PC-3 (cell line): Measurements from ENCODE around the gene RNF5. TPM values are rescaled to one million over a fixed set of nuclear protein-coding genes. Genes with fewer than 3 reads are reported as not detected.

Source experiments
- ATAC-seq: fragments of 200-7000 bp; cut with Tn5 transposase; 2 replicates; pipeline ENCODE4 v1.9.1; 2020; ENCODE audit warnings: mild to moderate bottlenecking, moderate library complexity
- BruUV-seq: library from RNA; stranded (reverse); fragments of 400-500 nt; replicated peaks from 2 replicates; lab custom pipeline; 2021; lab: Mats Ljungman, UMichigan
- CTCF ChIA-PET: fragments of 300-600 bp; sonication (Branson Sonifier 250); formaldehyde crosslinking; loops from one replicate; lab custom pipeline; 2022; ENCODE audit warnings: antibody characterized with exemption; lab: Charles Lee
- POLR2A ChIA-PET: fragments of 300-600 bp; sonication (Branson Sonifier 250); formaldehyde crosslinking; loops from one replicate; lab custom pipeline; 2022; ENCODE audit warnings: antibody characterized with exemption; ENCODE audit not compliant: unreplicated experiment; lab: Charles Lee
- DNase-seq: peaks from one replicate; pipeline ENCODE4 v3.0.0-alpha.2; 2015
- H2AFZ ChIP-seq: fragments of 300-600 bp; sonication (generic); 2 replicates; pipeline ENCODE4 v1.6.0; 2016; ENCODE audit warnings: antibody characterized with exemption, low read length
- H3F3A ChIP-seq: fragments of 300-600 bp; sonication (generic); one replicate; pipeline ENCODE4 v1.6.0; 2017; ENCODE audit warnings: antibody characterized with exemption, low read length, control low read depth, mild to moderate bottlenecking; ENCODE audit not compliant: unreplicated experiment
- H3K27ac ChIP-seq: fragments of 300-600 bp; sonication (generic); 2 replicates; pipeline ENCODE4 v1.5.1; 2016; ENCODE audit warnings: mild to moderate bottlenecking, low read length
- H3K27me3 ChIP-seq: fragments of 300-600 bp; sonication (generic); 2 replicates; pipeline ENCODE4 v1.6.1; 2016; ENCODE audit warnings: low read length, mixed read lengths
- H3K36me3 ChIP-seq: fragments of 300-600 bp; sonication (generic); 2 replicates; pipeline ENCODE4 v1.6.1; 2016; ENCODE audit warnings: low read depth, mixed run types, low read length, mixed read lengths
- H3K4me1 ChIP-seq: fragments of 300-600 bp; sonication (generic); 2 replicates; pipeline ENCODE4 v1.5.1; 2016; ENCODE audit warnings: low read length; ENCODE audit not compliant: insufficient read depth
- H3K4me2 ChIP-seq: fragments of 300-600 bp; sonication (generic); 2 replicates; pipeline ENCODE4 v1.6.0; 2016; ENCODE audit warnings: low read length
- H3K4me3 ChIP-seq: fragments of 300-600 bp; sonication (generic); 2 replicates; pipeline ENCODE4 v1.5.1; 2016; ENCODE audit warnings: mild to moderate bottlenecking, low read length, mixed read lengths
- H3K79me2 ChIP-seq: fragments of 300-600 bp; sonication (generic); 2 replicates; pipeline ENCODE4 v1.6.1; 2017; ENCODE audit warnings: low read length, mixed read lengths
- H3K9ac ChIP-seq: fragments of 300-600 bp; sonication (generic); 2 replicates; pipeline ENCODE4 v1.6.0; 2016; ENCODE audit warnings: mild to moderate bottlenecking, low read length
- H3K9me2 ChIP-seq: fragments of 300-600 bp; sonication (generic); replicated peaks from 2 replicates; pipeline ENCODE4 v1.6.1; 2016; ENCODE audit warnings: mixed run types, low read length, mixed read lengths
- H3K9me3 ChIP-seq: fragments of 300-600 bp; sonication (generic); 2 replicates; pipeline ENCODE4 v1.6.1; 2016; ENCODE audit warnings: low read length, mixed read lengths
- H4K20me1 ChIP-seq: fragments of 300-600 bp; sonication (generic); 2 replicates; pipeline ENCODE4 v1.6.1; 2016; ENCODE audit warnings: low read length, mixed read lengths
- EZH2 ChIP-seq: fragments of 300-600 bp; sonication (generic); IDR thresholded peaks from one replicate; pipeline ENCODE4 v1.6.1; 2017; ENCODE audit warnings: antibody characterized with exemption, mild to moderate bottlenecking, low read length; ENCODE audit not compliant: unreplicated experiment
- EZH2phosphoT487 ChIP-seq: fragments of 300-600 bp; sonication (generic); IDR thresholded peaks from 2 replicates; pipeline ENCODE4 v1.6.1; 2018; ENCODE audit warnings: mild to moderate bottlenecking, antibody characterized with exemption, low read length, borderline replicate concordance
- intact Hi-C: fragments of 100-400 bp; cut with micrococcal nuclease; formaldehyde crosslinking; loops from 2 replicates; pipeline ENCODE4 v1.9.0; 2023
- total RNA-seq: library from RNA; depleted of rRNA; stranded (reverse); fragments of >200 nt; gene quantifications from 2 replicates; pipeline ENCODE4 v1.2.3, GENCODE V29; 2014
- TF ChIP-seq, protein P1 (sequence below): fragments of 300-600 bp; sonication (generic); conservative IDR thresholded peaks from 2 replicates; pipeline ENCODE4 v1.5.1; 2017; ENCODE audit warnings: antibody characterized with exemption, low read depth, mild to moderate bottlenecking, low read length

RNF5 gene
- total RNA-seq, 1 experiment from 2014 or later = 69.0 TPM

DNA sequence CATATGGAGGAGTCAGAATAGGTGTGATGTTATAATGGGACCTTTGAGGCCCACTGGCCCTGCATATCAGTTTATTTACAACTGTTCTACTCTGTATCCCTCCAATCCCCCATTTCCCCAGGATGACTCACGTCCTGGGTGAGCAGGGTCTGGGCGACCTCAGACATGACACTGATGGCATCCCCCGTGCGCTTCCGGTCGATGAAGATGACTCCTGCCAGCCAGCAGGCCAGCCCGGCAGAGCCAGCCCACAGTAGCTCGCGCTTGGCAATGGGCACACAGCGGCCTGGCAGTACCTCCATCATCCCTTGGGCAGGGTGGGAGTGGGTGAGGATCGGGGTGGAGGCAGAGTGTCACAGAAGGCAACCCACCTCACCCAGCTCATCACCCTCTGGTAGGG is 7.9 kb upstream of the RNF5 start:
- CTCF ChIA-PET = no interaction called here

DNA sequence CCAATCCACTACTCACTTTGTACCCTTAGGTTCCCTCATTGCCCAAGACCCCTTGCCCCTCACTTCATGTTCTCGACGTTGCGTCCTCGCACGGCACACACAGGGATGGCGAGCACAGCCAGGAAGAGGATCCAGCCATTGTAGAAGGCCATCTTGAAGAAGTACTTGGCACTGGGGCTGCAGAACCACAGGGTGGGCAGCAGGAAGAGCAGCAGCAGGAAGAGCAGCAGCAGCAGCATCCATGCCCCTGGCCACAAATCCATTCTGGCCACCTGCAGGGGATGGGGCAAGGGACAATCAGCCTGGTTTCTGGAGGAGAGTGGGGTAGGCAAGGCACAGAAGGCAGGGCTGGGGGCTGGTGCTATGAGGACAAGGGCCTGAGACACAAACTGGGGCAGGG is 7.0 kb upstream of the RNF5 start:
- Histone ChIP-seq H3K4me1 (peaks cover 11% of the 10 kb centered on the region), H3F3A (no peaks in the 10 kb centered on the region), H3K9me3 (no peaks in the 10 kb centered on the region), H3K36me3 (peaks cover 16% of the 10 kb centered on the region; the same call in 1 of the 2 replicates), H3K9me2 (no peaks in the 10 kb centered on the region), H3K27me3 (no peaks in the 10 kb centered on the region), H3K79me2 (peaks cover 21% of the 10 kb centered on the region), H3K4me2 (no peak overlapping the region), H3K9ac (no peak overlapping the region), H3K4me3 (no peak overlapping the region), H4K20me1 (no peaks in the 10 kb centered on the region), H2AFZ (no peak overlapping the region), H3K27ac (no peak overlapping the region)
- DNase-seq (no peak), ATAC-seq (no peak)
- intact Hi-C loops = no loop called here
- BruUV-seq = no TSS peak
- POLR2A ChIA-PET = no interaction called here
- TF ChIP-seq, protein P1, sequence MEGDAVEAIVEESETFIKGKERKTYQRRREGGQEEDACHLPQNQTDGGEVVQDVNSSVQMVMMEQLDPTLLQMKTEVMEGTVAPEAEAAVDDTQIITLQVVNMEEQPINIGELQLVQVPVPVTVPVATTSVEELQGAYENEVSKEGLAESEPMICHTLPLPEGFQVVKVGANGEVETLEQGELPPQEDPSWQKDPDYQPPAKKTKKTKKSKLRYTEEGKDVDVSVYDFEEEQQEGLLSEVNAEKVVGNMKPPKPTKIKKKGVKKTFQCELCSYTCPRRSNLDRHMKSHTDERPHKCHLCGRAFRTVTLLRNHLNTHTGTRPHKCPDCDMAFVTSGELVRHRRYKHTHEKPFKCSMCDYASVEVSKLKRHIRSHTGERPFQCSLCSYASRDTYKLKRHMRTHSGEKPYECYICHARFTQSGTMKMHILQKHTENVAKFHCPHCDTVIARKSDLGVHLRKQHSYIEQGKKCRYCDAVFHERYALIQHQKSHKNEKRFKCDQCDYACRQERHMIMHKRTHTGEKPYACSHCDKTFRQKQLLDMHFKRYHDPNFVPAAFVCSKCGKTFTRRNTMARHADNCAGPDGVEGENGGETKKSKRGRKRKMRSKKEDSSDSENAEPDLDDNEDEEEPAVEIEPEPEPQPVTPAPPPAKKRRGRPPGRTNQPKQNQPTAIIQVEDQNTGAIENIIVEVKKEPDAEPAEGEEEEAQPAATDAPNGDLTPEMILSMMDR = no peak
- no peak for TF ChIP-seq EZH2
- no peak for TF ChIP-seq EZH2phosphoT487
- CTCF ChIA-PET = no interaction called here

More for the DNA sequence above, 7.9 kb upstream of the RNF5 start:
- H3K79me2 ChIP-seq = peaks cover 16% of the 10 kb centered on the region
- DNase-seq = no peak
- no peak overlapping the region for H3K9ac ChIP-seq
- H3K4me3 ChIP-seq = no peak overlapping the region
- ATAC-seq = no peak
- no peaks in the 10 kb centered on the region for H3K27me3 ChIP-seq
- intact Hi-C loops = no loop called here
- H3K9me3 ChIP-seq = no peaks in the 10 kb centered on the region
- H3K36me3 ChIP-seq = peaks cover 16% of the 10 kb centered on the region; the same call in 1 of the 2 replicates
- H2AFZ ChIP-seq = no peak overlapping the region
- no peak overlapping the region for H3K27ac ChIP-seq
- POLR2A ChIA-PET = no interaction called here
- H4K20me1 ChIP-seq = no peaks in the 10 kb centered on the region
- TF ChIP-seq EZH2phosphoT487 = no peak
- TF ChIP-seq, protein P1 = no peak
- no peak for TF ChIP-seq EZH2
- no peak overlapping the region for H3K4me2 ChIP-seq
- BruUV-seq = no TSS peak
- H3K9me2 ChIP-seq = no peaks in the 10 kb centered on the region
- peaks cover 9% of the 10 kb centered on the region; the same call in 1 of the 2 replicates for H3K4me1 ChIP-seq
- H3F3A ChIP-seq = no peaks in the 10 kb centered on the region

DNA sequence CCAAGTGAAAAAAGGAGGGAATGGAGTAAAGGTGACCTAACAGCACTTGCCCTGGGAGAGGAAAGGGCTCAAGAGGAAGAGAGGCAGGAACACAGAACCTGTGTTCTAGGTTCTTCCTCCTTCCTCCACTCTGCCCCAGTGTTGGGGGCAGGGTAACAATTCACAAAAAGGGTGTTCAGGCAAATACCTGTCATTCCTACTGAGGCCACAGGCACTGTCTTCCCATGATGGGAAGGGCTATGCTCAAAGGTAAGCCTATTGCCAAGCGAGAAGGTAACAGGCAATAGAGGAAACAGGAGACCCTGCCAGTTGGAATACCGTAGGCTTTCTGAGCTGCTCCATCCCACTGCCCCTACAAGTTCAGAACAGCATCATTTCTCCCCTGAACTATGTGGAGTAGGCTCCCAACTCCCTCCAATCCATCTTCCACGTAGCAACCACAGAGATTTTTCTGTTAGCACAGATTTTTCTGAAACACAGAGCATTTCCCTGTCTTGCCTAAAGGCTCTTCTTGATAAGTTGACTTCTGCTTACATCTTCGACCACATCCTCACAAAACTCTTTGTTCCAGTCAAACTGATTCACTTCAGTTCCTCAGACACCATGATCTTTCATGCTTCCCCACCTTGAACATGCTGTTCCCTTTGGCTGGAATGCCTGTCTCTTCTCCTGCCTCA is 5.0 kb upstream of the RNF5 start:
- DNase-seq (no peak), ATAC-seq (no peak)
- Histone ChIP-seq H3F3A (no peaks in the 10 kb centered on the region), H3K9me3 (no peaks in the 10 kb centered on the region), H4K20me1 (no peaks in the 10 kb centered on the region), H3K27me3 (no peaks in the 10 kb centered on the region), H2AFZ (no peak overlapping the region), H3K9ac (no peak overlapping the region), H3K27ac (no peak overlapping the region), H3K4me3 (no peak overlapping the region), H3K36me3 (0 out of 2 replicates have a peak, but pooled peaks cover 3% of the 10 kb centered on the region), H3K9me2 (no peaks in the 10 kb centered on the region), H3K4me1 (peaks cover 26% of the 10 kb centered on the region), H3K79me2 (peaks cover 21% of the 10 kb centered on the region), H3K4me2 (no peak overlapping the region)
- POLR2A ChIA-PET = no interaction called here
- CTCF ChIA-PET = no interaction called here
- intact Hi-C loops = no loop called here
- no peak for TF ChIP-seq EZH2
- TF ChIP-seq, protein P1 = no peak
- TF ChIP-seq EZH2phosphoT487 = no peak
- BruUV-seq = no TSS peak
